ENCODE data around the gene SORCS2.

GRCh38 chr4:7687796-7688195, 495.5 kb downstream of the SORCS2 start:
- TF ChIP-seq POLR2A (IDR thresholded peaks at IDR 0.05): no peak
- TF ChIP-seq CTCF (IDR thresholded peaks at IDR 0.05): no peak

All from Peyer's patch (tissue), 4 donors.